Cardiac muscle cell (in vitro differentiated cells and primary cell): ENCODE measurements around the gene PCGF5. TPM values are rescaled to one million over a fixed set of nuclear protein-coding genes. Genes with fewer than 3 reads are reported as not detected.
A peak's percentile ranks its signal among the peaks of the same experiment; 100 is the strongest.

Experiments used
- DNase-seq, 2 donors: peaks; one replicate each; pipeline versions ENCODE4 v3.0.0 to v3.0.0-alpha.2; 2010 to 2017; ENCODE audit warnings: low read depth in 1 of 2, low spot score in 1 of 2
- H3K27ac ChIP-seq: fragments of 200-600 bp; sonication (generic); 2 replicates; pipeline ENCODE4 v1.5.1; 2016
- H3K27me3 ChIP-seq: fragments of 200-600 bp; sonication (generic); 2 replicates; pipeline ENCODE4 v1.6.0; 2016; ENCODE audit warnings: control low read depth
- H3K36me3 ChIP-seq: fragments of 200-600 bp; sonication (generic); 2 replicates; pipeline ENCODE4 v1.5.1; 2016; ENCODE audit warnings: control low read depth
- H3K4me1 ChIP-seq: fragments of 200-600 bp; sonication (generic); 2 replicates; pipeline ENCODE4 v1.8.1; 2017; ENCODE audit warnings: low read depth, mild to moderate bottlenecking, mixed run types
- H3K4me3 ChIP-seq: fragments of 200-600 bp; sonication (generic); 2 replicates; pipeline ENCODE4 v1.5.1; 2016; ENCODE audit warnings: mild to moderate bottlenecking
- H3K9me3 ChIP-seq: fragments of 200-600 bp; sonication (generic); 2 replicates; pipeline ENCODE4 v1.5.1; 2017; ENCODE audit warnings: low read depth, mild to moderate bottlenecking, control low read depth
- CTCF ChIP-seq: IDR thresholded peaks from 2 replicates; pipeline ENCODE4 v1.5.1; 2012; ENCODE audit warnings: low read depth, mild to moderate bottlenecking, low read length
- polyA plus RNA-seq: library from polyadenylated mRNA; unstranded; fragments of >200 nt; fragmentation: Nextera tagmentation; extraction: Ambion mirVana; gene quantifications from 2 replicates; pipeline ENCODE4 v1.2.1, GENCODE V29; 2016
- total RNA-seq: library from RNA; depleted of rRNA; stranded (reverse); fragments of >200 nt; gene quantifications from 2 replicates; pipeline ENCODE4 v1.2.3, GENCODE V29; 2016

The PCGF5 gene
- total and polyA plus RNA-seq, 2 experiments from 2014 or later, result 13.8 to 39.3 TPM

GRCh38 chr10:91211675-91212074 is 8.8 kb upstream of the PCGF5 start:
- H3K36me3 ChIP-seq, result no peaks in the 10 kb centered on the region
- H3K27me3 ChIP-seq, result peaks cover 32% of the 10 kb centered on the region
- TF ChIP-seq CTCF, result no peak
- no peak overlapping the region for H3K27ac ChIP-seq
- H3K9me3 ChIP-seq, result no peaks in the 10 kb centered on the region
- no peaks in the 10 kb centered on the region for H3K4me1 ChIP-seq
- no peak overlapping the region for H3K4me3 ChIP-seq
- no peak for DNase-seq

DNA sequence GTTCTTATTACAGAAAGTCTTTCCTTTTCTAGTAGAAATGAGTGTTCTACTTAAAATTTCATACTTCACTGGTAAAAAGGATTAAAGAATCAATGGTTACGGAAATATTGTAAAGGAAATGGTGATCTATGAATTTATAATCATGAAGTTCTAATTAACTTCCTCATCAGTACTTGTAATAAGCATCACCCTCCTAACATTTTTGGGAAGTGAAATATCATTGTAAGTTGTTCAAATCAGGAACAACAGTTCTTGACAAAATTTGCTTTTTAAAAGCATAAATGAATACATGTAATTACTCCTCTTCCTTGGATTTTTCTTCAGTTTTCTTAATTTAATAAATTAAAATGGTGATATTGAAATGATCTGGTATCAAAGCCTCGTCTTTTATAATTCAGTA is 5.6 kb upstream of the PCGF5 start:
- H3K27ac ChIP-seq, result no peak overlapping the region
- DNase-seq, result no peak
- H3K9me3 ChIP-seq, result no peaks in the 10 kb centered on the region
- no peak overlapping the region for H3K4me3 ChIP-seq
- no peaks in the 10 kb centered on the region for H3K36me3 ChIP-seq
- H3K4me1 ChIP-seq, result no peaks in the 10 kb centered on the region
- peaks cover 62% of the 10 kb centered on the region for H3K27me3 ChIP-seq
- no peak for TF ChIP-seq CTCF

GRCh38 chr10:91215384-91215783 is 5.1 kb upstream of the PCGF5 start:
- TF ChIP-seq CTCF, result no peak
- peaks cover 66% of the 10 kb centered on the region for H3K27me3 ChIP-seq
- DNase-seq, result no peak
- no peaks in the 10 kb centered on the region for H3K36me3 ChIP-seq
- no peaks in the 10 kb centered on the region for H3K9me3 ChIP-seq
- H3K27ac ChIP-seq, result no peak overlapping the region
- H3K4me1 ChIP-seq, result no peaks in the 10 kb centered on the region
- H3K4me3 ChIP-seq, result no peak overlapping the region

DNA sequence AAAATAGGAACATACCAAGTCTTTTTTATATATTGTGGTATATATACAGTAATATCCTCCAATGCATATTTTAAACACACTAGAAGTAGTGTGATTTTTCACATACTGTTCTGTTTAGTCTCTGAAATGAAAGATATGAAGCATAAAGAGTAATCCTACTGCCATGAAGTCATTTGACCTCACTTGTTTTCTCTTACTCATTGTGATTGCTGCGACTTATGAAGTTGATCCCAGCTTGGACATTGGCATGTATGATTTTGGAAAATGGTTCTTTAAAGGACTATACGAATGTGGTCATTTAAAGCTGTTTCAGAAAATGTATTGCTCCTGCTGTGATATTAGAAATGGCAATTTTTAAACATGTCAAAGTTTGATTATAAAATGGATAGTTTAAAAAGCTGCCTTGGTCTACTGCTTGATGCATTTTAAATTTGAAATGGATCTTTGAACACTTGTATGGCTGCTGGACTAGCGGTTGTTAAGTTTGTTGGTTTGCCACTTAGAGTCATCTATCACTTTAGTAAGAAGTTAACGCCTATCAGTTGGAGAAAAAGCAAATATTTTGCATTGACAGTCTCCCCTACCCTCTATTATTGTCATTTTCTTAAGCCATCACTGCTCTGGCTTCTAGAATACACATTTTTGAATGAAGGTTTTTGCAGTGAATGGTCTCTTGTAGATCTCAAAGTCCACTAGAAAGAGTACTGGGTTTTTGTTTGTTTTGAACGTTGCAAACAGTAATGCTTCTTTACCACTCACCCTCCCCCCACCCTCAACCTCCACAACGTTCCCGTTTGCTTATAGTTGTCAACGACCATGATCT is 881 bp upstream of the PCGF5 start:
- DNase-seq, result no peak
- Histone ChIP-seq H3K27me3 (peaks cover 70% of the 10 kb centered on the region), H3K4me3 (peak overlapping the region; percentile 96), H3K36me3 (no peaks in the 10 kb centered on the region), H3K9me3 (no peaks in the 10 kb centered on the region), H3K27ac (no peak overlapping the region), H3K4me1 (peaks cover 4% of the 10 kb centered on the region)
- TF ChIP-seq CTCF, result no peak

GRCh38 chr10:91220954-91221675 is 652 bp downstream of the PCGF5 start:
- Histone ChIP-seq H3K4me3 (peak overlapping the region; percentile 96), H3K4me1 (peaks cover 4% of the 10 kb centered on the region), H3K27me3 (peaks cover 61% of the 10 kb centered on the region), H3K9me3 (no peaks in the 10 kb centered on the region), H3K27ac (peak overlapping the region; percentile 88), H3K36me3 (no peaks in the 10 kb centered on the region)
- DNase-seq, result peak; percentile 21 to 41
- TF ChIP-seq CTCF, result no peak
